ENCODE data around the gene ISCA2.

GRCh38 chr14:74465335-74465734, 28.2 kb upstream of the ISCA2 start:
- TF ChIP-seq CTCF (IDR thresholded peaks at IDR 0.05; ENCODE audit: poor library complexity), result no peak
- TF ChIP-seq EZH2phosphoT487 (IDR thresholded peaks at IDR 0.05; ENCODE audit: low read depth, severe bottlenecking, unreplicated experiment), result no peak

All from hepatocyte (in vitro differentiated cells).